CD8-positive, alpha-beta memory T cell (primary cell): Measurements from ENCODE around the gene SH3BP2. TPM values are rescaled to one million over a fixed set of nuclear protein-coding genes. Genes with fewer than 3 reads are reported as not detected.

Experiments
- CTCF ChIA-PET: fragments of 350-600 bp; sonication (Branson Sonifier 250); formaldehyde crosslinking; loops from one replicate; lab custom pipeline; 2021; ENCODE audit warnings: antibody characterized with exemption; lab: Charles Lee
- POLR2A ChIA-PET: fragments of 350-600 bp; sonication (Branson Sonifier 250); formaldehyde crosslinking; loops from one replicate; lab custom pipeline; 2021; ENCODE audit warnings: antibody characterized with exemption; lab: Charles Lee
- DNase-seq, 5 donors: peaks; one replicate each; pipeline versions ENCODE4 v3.0.0 to v3.0.0-alpha.2; 2020 to 2022; ENCODE audit warnings: mixed read lengths in 1 of 5
- H3K27ac ChIP-seq: one replicate; pipeline ENCODE4 v1.7.0; 2013; ENCODE audit warnings: low read depth, mild to moderate bottlenecking, low read length, moderate library complexity
- H3K27me3 ChIP-seq: 2 replicates; pipeline ENCODE4 v1.7.0; 2013; ENCODE audit warnings: low read length, mild to moderate bottlenecking; ENCODE audit not compliant: insufficient read depth, poor library complexity, severe bottlenecking
- H3K36me3 ChIP-seq: 2 replicates; pipeline ENCODE4 v1.7.0; 2013; ENCODE audit warnings: mild to moderate bottlenecking, low read length, moderate library complexity; ENCODE audit not compliant: insufficient read depth
- H3K4me1 ChIP-seq: 2 replicates; pipeline ENCODE4 v1.7.0; 2013; ENCODE audit warnings: mild to moderate bottlenecking, low read length, moderate library complexity; ENCODE audit not compliant: insufficient read depth
- H3K4me3 ChIP-seq: 2 replicates; pipeline ENCODE4 v1.7.0; 2013; ENCODE audit warnings: mild to moderate bottlenecking, low read length
- H3K9me3 ChIP-seq: 2 replicates; pipeline ENCODE4 v1.7.0; 2013; ENCODE audit warnings: mild to moderate bottlenecking, low read length
- H3K27ac Mint-ChIP-seq, 8 donors: one replicate each; pipeline ENCODE4 v1.8.0; 2020 to 2021; ENCODE audit warnings: mixed read lengths in 8 of 8, mild to moderate bottlenecking in 6 of 8, inconsistent platforms in 3 of 8, moderate library complexity in 3 of 8
- H3K27me3 Mint-ChIP-seq, 2 donors: one replicate each; pipeline ENCODE4 v1.8.0; 2020 to 2021; ENCODE audit warnings: mixed read lengths in 2 of 2, mild to moderate bottlenecking in 1 of 2, moderate library complexity in 1 of 2
- H3K36me3 Mint-ChIP-seq, 3 donors: one replicate each; pipeline ENCODE4 v1.8.0; 2020 to 2021; ENCODE audit warnings: mixed read lengths in 3 of 3, inconsistent platforms in 1 of 3, mild to moderate bottlenecking in 1 of 3
- H3K4me1 Mint-ChIP-seq, 3 donors: one replicate each; pipeline ENCODE4 v1.8.0; 2020 to 2021; ENCODE audit warnings: mixed read lengths in 3 of 3, inconsistent platforms in 1 of 3, mild to moderate bottlenecking in 1 of 3
- H3K4me3 Mint-ChIP-seq, 7 donors: one replicate each; pipeline ENCODE4 v1.8.0; 2020 to 2021; ENCODE audit warnings: mixed read lengths in 7 of 7, mild to moderate bottlenecking in 6 of 7, moderate library complexity in 4 of 7, inconsistent platforms in 2 of 7
- H3K9me3 Mint-ChIP-seq, 5 donors: one replicate each; pipeline ENCODE4 v1.8.0; 2020 to 2022; ENCODE audit warnings: mixed read lengths in 5 of 5, mild to moderate bottlenecking in 3 of 5, moderate library complexity in 2 of 5, inconsistent platforms in 1 of 5
- polyA plus RNA-seq: library from polyadenylated mRNA; unstranded; fragments of 300-500 nt; fragmentation: Illumina TruSeq; gene quantifications from one replicate; pipeline ENCODE4 v1.2.3, GENCODE V29; 2021
- total RNA-seq, 2 experiments: library from RNA; stranded (reverse); gene quantifications; one replicate each; pipeline ENCODE4 v1.2.3, GENCODE V29; 2021

Gene SH3BP2
- total and polyA plus RNA-seq, 3 experiments from 2014 or later, result 35.7 to 75.4 (median 68.8) TPM

DNA sequence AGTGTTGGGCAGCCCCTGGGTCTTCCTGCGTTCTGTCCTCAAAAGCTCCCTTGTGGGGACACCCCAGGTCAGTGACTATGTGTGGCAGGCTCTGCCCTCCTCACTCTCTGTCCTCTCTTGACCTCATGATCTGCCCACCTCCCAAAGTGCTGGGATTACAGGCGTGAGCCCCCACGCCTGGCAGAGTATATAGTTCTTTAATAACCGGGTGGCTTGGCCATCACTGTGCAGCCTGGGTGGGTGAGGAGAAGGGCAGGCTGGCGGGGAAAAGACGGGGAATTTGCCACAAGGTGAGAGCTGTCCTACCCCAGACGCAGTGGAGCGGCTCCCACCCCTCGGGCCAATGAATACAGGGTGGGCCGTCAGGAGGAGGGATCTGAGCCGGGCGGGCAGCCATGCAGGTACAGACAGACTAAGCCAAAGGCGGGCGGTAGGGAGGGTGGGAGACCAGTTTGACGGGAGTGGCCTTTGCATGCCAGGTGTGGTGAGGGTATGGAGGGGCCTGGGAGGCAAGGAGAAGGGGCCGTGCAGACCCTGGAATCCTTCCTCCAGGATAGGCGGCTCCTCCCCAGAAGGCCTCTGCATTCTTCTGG lies 2.5 kb downstream of the SH3BP2 start:
- H3K4me1 ChIP-seq, result peaks cover 52% of the 10 kb centered on the region
- peaks cover 39 to 64% (median 43%) of the 10 kb centered on the region in 3 donors for H3K4me1 Mint-ChIP-seq
- H3K9me3 ChIP-seq, result no peaks in the 10 kb centered on the region
- no peaks in the 10 kb centered on the region for H3K27me3 ChIP-seq
- no peak overlapping the region for H3K4me3 ChIP-seq
- ChIA-PET POLR2A (no interaction called here), CTCF (interaction anchor here (1.0 kb wide), 1 partner anchor 31 kb away, joined by 3 read pairs; no protein-coding TSS in a partner anchor)
- H3K27ac ChIP-seq, result no peak overlapping the region
- no peaks in the 10 kb centered on the region for H3K36me3 ChIP-seq
- DNase-seq, result no peak
- no peaks in the 10 kb centered on the region for H3K36me3 Mint-ChIP-seq
- no peaks in the 10 kb centered on the region for H3K9me3 Mint-ChIP-seq
- H3K27me3 Mint-ChIP-seq, result no peaks in the 10 kb centered on the region
- peak overlapping the region in 2 of 7 donors; percentile 23 to 24 for H3K4me3 Mint-ChIP-seq
- H3K27ac Mint-ChIP-seq, result no peak overlapping the region

GRCh38 chr4:2795893-2796848 lies 3.3 kb downstream of the SH3BP2 start:
- no peaks in the 10 kb centered on the region for H3K27me3 ChIP-seq
- H3K9me3 ChIP-seq, result no peaks in the 10 kb centered on the region
- no peaks in the 10 kb centered on the region for H3K36me3 ChIP-seq
- no peaks in the 10 kb centered on the region for H3K9me3 Mint-ChIP-seq
- no peak for DNase-seq
- ChIA-PET CTCF (interaction anchor here (0.7 kb wide), 1 partner anchor 23 kb away, joined by 3 read pairs; no protein-coding TSS in a partner anchor), POLR2A (no interaction called here)
- no peak overlapping the region for H3K27ac ChIP-seq
- no peaks in the 10 kb centered on the region for H3K27me3 Mint-ChIP-seq
- no peaks in the 10 kb centered on the region for H3K36me3 Mint-ChIP-seq
- H3K27ac Mint-ChIP-seq, result peak overlapping the region in 1 of 8 donors; percentile 64
- no peak overlapping the region for H3K4me3 ChIP-seq
- peak overlapping the region in 1 of 7 donors; percentile 57 for H3K4me3 Mint-ChIP-seq
- H3K4me1 Mint-ChIP-seq, result peaks cover 33 to 61% (median 41%) of the 10 kb centered on the region in 3 donors
- peaks cover 60% of the 10 kb centered on the region for H3K4me1 ChIP-seq

DNA sequence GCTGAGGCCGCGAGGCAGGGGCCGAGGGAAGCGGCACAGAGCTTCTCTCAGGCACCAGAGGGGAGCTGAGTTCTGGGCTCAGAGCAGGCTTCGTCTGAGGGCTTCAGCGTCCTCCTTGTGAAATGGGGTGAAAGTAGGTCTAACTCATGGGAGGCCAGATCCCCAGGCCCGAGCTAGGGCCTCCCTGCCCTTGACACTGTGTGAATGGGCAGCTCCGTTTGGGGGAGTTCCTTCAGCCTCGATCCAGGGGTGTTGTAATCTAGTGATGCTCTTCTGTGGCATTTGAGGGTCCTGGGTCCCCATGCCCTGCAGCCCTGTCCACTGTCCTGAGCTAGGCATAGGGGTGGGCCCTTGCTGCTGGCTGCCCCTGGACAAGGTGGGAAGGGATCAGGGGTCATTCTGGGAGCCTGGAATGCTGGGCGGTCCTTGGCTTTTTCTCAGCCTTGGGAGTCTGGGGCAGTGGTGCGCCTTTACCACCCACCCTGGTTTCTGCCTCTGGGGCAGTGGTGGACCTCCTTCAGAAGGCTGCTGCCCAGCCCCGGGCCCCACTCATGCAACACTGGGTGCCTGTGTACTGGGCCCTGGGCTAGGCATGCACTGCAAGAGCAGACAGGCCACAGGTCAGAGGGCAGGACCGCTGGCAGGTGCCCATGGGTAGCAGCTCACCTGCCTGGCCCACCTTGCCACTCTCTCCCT lies 4.1 kb downstream of the SH3BP2 start:
- Histone ChIP-seq H3K9me3 (no peaks in the 10 kb centered on the region), H3K36me3 (no peaks in the 10 kb centered on the region), H3K4me3 (no peak overlapping the region), H3K27me3 (no peaks in the 10 kb centered on the region), H3K4me1 (peaks cover 66% of the 10 kb centered on the region), H3K27ac (no peak overlapping the region)
- peak overlapping the region in 2 of 8 donors; percentile 12 to 48 for H3K27ac Mint-ChIP-seq
- no peaks in the 10 kb centered on the region for H3K36me3 Mint-ChIP-seq
- H3K4me1 Mint-ChIP-seq, result peaks cover 38 to 59% (median 38%) of the 10 kb centered on the region in 3 donors
- ChIA-PET POLR2A (no interaction called here), CTCF (interaction anchor here (0.7 to 1.2 kb wide), 2 partner anchors 22 to 33 kb away, joined by 3 read pairs; no protein-coding TSS in a partner anchor)
- peak in 1 of 5 donors; percentile 29 for DNase-seq
- H3K9me3 Mint-ChIP-seq, result no peaks in the 10 kb centered on the region
- peak overlapping the region in 1 of 7 donors; percentile 27 for H3K4me3 Mint-ChIP-seq
- H3K27me3 Mint-ChIP-seq, result no peaks in the 10 kb centered on the region

- H3K27me3 ChIP-seq, result no peaks in the 10 kb centered on the region
- no peaks in the 10 kb centered on the region for H3K36me3 Mint-ChIP-seq
- ChIA-PET CTCF (interaction anchor here (0.6 to 1.2 kb wide), 3 partner anchors 13 to 34 kb away, joined by 3 read pairs; no protein-coding TSS in a partner anchor), POLR2A (interaction anchor here (1.2 to 2.1 kb wide), 2 partner anchors 14 to 15 kb away, joined by 3 to 9 read pairs; no protein-coding TSS in a partner anchor)
- H3K27ac ChIP-seq, result no peak overlapping the region
- H3K4me3 ChIP-seq, result peak overlapping the region; percentile 50
- H3K27ac Mint-ChIP-seq, result peak overlapping the region in 7 of 8 donors; percentile 48 to 92 (median 82)
- peak overlapping the region; percentile 27 to 79 (median 77) for H3K4me3 Mint-ChIP-seq
- peaks cover 66% of the 10 kb centered on the region for H3K4me1 ChIP-seq
- peaks cover 37 to 53% (median 38%) of the 10 kb centered on the region in 3 donors for H3K4me1 Mint-ChIP-seq
- no peaks in the 10 kb centered on the region for H3K9me3 ChIP-seq
- DNase-seq, result peak in 3 of 5 donors; percentile 27 to 48 (median 34)
- H3K27me3 Mint-ChIP-seq, result no peaks in the 10 kb centered on the region
- H3K36me3 ChIP-seq, result no peaks in the 10 kb centered on the region
- no peaks in the 10 kb centered on the region for H3K9me3 Mint-ChIP-seq
Observed at GRCh38 chr4:2797545-2798305, 4.8 kb downstream of the SH3BP2 start.

DNA sequence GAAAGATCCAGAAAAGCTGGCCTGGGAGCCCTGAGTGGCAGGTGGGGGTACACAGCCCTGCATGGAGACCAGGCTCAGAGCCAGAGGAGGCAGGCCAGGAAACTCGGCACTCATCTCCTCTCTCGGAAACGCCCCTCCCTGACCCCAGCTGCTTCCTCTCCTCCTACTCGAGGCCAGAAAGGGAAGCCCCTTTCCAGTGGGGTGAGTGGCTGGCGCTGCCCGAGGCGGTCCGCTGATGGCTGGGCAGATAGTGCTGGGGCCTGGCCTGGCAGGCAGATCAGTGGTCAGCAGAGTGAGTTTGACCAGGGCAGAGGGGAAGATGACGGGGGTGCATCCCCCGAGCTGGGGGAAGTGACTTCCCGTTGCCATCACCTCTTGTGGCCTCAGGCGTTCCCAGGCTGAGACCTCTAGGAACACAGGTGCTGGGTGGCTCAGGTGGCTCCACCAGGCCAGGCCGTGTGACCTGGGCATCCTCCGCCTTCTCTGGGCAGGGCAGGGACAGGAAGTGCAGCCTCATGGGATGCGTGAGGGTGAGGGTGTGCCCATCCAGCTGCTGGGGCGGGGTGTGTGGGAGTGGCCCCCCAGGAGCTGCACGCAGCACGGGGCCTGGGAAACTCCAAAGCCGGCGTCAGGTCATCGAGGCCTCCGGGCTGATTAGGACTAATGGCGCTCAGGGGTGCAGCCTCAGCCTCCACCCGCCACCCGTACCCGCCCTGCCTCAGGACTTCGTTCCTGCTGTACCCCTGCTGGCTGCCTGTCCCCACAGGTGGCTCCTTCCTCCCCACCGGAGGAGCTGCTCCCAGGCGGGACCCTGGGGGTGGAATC lies 5.7 kb downstream of the SH3BP2 start:
- ChIA-PET CTCF (interaction anchor here (0.6 kb wide), 1 partner anchor 13 kb away, joined by 3 read pairs; no protein-coding TSS in a partner anchor), POLR2A (interaction anchor here (1.2 to 2.1 kb wide), 2 partner anchors 13 to 15 kb away, joined by 3 to 9 read pairs; no protein-coding TSS in a partner anchor)
- peak in 3 of 5 donors; percentile 22 to 61 (median 39) for DNase-seq
- peak overlapping the region; percentile 50 for H3K4me3 ChIP-seq
- no peaks in the 10 kb centered on the region for H3K36me3 ChIP-seq
- no peaks in the 10 kb centered on the region for H3K27me3 ChIP-seq
- H3K27ac ChIP-seq, result peak overlapping the region; percentile 6
- H3K4me1 ChIP-seq, result peaks cover 65% of the 10 kb centered on the region
- Mint-ChIP-seq H3K4me1 (peaks cover 35 to 51% (median 38%) of the 10 kb centered on the region in 3 donors), H3K27me3 (no peaks in the 10 kb centered on the region), H3K36me3 (no peaks in the 10 kb centered on the region), H3K4me3 (peak overlapping the region; percentile 60 to 81 (median 78)), H3K9me3 (no peaks in the 10 kb centered on the region), H3K27ac (peak overlapping the region; percentile 34 to 92 (median 82))
- H3K9me3 ChIP-seq, result no peaks in the 10 kb centered on the region

DNA sequence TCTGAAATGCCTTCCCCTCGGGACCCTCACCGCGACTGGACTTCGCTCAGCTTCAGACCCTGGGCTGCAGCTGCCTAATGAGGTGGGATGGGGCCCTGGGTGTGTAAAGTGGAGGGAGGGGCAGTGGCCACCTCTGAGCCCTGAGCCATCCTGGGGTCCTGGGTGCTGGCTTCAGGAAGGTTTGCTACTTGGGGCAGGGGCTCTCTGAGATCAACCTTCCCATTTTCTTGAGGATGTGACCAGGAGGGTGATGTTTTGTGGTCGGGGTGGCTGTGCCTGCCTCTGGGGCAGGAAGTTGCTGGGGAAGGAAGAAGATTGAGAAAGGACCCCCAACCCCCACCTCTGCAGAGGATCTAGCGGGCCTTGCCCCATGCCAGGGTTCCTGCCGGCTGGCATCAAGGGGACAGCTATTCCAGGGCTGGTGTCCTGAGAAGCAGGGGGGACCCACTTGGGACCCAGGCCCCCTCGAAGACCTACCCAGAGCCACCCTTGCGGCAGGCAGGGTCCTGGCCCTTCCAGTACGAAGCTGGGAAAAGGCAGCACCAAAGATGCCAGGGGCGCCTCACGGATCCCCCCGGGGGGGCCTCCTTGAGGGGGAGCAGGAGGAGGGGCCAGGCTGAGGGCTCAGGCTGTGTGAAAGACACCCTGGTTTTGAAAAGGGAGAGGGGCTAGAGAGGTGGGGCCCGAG lies 6.5 kb downstream of the SH3BP2 start:
- peaks cover 29 to 43% (median 30%) of the 10 kb centered on the region in 3 donors for H3K4me1 Mint-ChIP-seq
- H3K27me3 ChIP-seq, result no peaks in the 10 kb centered on the region
- no peaks in the 10 kb centered on the region for H3K9me3 Mint-ChIP-seq
- ChIA-PET POLR2A (interaction anchor here (0.9 to 2.1 kb wide), 2 partner anchors 12 to 15 kb away, joined by 3 to 9 read pairs; no protein-coding TSS in a partner anchor), CTCF (no interaction called here)
- H3K4me1 ChIP-seq, result peaks cover 57% of the 10 kb centered on the region
- H3K27me3 Mint-ChIP-seq, result no peaks in the 10 kb centered on the region
- peak overlapping the region in 7 of 8 donors; percentile 51 to 90 (median 80) for H3K27ac Mint-ChIP-seq
- no peaks in the 10 kb centered on the region for H3K36me3 ChIP-seq
- H3K36me3 Mint-ChIP-seq, result no peaks in the 10 kb centered on the region
- DNase-seq, result peak in 1 of 5 donors; percentile 44
- peak overlapping the region; percentile 16 for H3K27ac ChIP-seq
- H3K9me3 ChIP-seq, result no peaks in the 10 kb centered on the region
- H3K4me3 ChIP-seq, result peak overlapping the region; percentile 50
- H3K4me3 Mint-ChIP-seq, result peak overlapping the region; percentile 60 to 86 (median 78)
